Activated CD4-positive, alpha-beta memory T cell treated with anti-CD3 and anti-CD28 coated beads, Interleukin-2, amount 10 ng/mL, durations not matched to agents 7 days and 5 days (primary cell): ENCODE results near the gene CDH4. TPM values are rescaled to one million over a fixed set of nuclear protein-coding genes. Genes with fewer than 3 reads are reported as not detected.

Experiments
- CTCF ChIA-PET: fragments of 350-600 bp; sonication (Branson Sonifier 250); formaldehyde crosslinking; loops from one replicate; lab custom pipeline; 2021; ENCODE audit warnings: antibody characterized with exemption, inconsistent platforms; lab: Charles Lee
- POLR2A ChIA-PET: fragments of 350-600 bp; sonication (Branson Sonifier 250); formaldehyde crosslinking; loops from one replicate; lab custom pipeline; 2021; ENCODE audit warnings: antibody characterized with exemption; lab: Charles Lee
- DNase-seq: peaks from one replicate; pipeline ENCODE4 v3.0.0-alpha.2; 2020
- H3K27ac Mint-ChIP-seq: one replicate; pipeline ENCODE4 v1.8.0; 2021; ENCODE audit warnings: mild to moderate bottlenecking, mixed read lengths
- H3K27me3 Mint-ChIP-seq: one replicate; pipeline ENCODE4 v1.8.0; 2021; ENCODE audit warnings: mixed read lengths
- H3K36me3 Mint-ChIP-seq: one replicate; pipeline ENCODE4 v1.8.0; 2021; ENCODE audit warnings: low read depth, mixed read lengths
- H3K4me1 Mint-ChIP-seq: one replicate; pipeline ENCODE4 v1.8.0; 2021; ENCODE audit warnings: mixed read lengths
- H3K4me3 Mint-ChIP-seq: one replicate; pipeline ENCODE4 v1.8.0; 2021; ENCODE audit warnings: mild to moderate bottlenecking, mixed read lengths
- H3K9me3 Mint-ChIP-seq: one replicate; pipeline ENCODE4 v1.8.0; 2021; ENCODE audit warnings: mixed read lengths
- total RNA-seq, 2 experiments: library from RNA; stranded (reverse); gene quantifications; one replicate each; pipeline ENCODE4 v1.2.3, GENCODE V29; 2021

The CDH4 gene
- total RNA-seq, 2 experiments from 2014 or later: 0.15 to 0.20 TPM

GRCh38 chr20:61534346-61534745 is 282.3 kb downstream of the CDH4 start:
- ChIA-PET CTCF (interaction anchor here (0.7 kb wide), 1 partner anchor 89 kb away, joined by 5 read pairs; no protein-coding TSS in a partner anchor), POLR2A (no interaction called here)
- Mint-ChIP-seq H3K9me3 (no peaks in the 10 kb centered on the region), H3K27ac (no peak overlapping the region), H3K36me3 (no peaks in the 10 kb centered on the region), H3K4me1 (no peaks in the 10 kb centered on the region), H3K27me3 (no peaks in the 10 kb centered on the region), H3K4me3 (no peak overlapping the region)
- DNase-seq: no peak

- ChIA-PET POLR2A (no interaction called here), CTCF (interaction anchor here (0.7 kb wide), 1 partner anchor 90 kb away, joined by 5 read pairs; no protein-coding TSS in a partner anchor)
- no peak for DNase-seq
- Mint-ChIP-seq H3K4me1 (no peaks in the 10 kb centered on the region), H3K36me3 (no peaks in the 10 kb centered on the region), H3K9me3 (no peaks in the 10 kb centered on the region), H3K4me3 (no peak overlapping the region), H3K27me3 (no peaks in the 10 kb centered on the region), H3K27ac (no peak overlapping the region)
These were observed 283.0 kb downstream of the CDH4 start for GRCh38 chr20:61535091-61535490.

GRCh38 chr20:61535536-61535935 is 283.5 kb downstream of the CDH4 start:
- no peaks in the 10 kb centered on the region for H3K4me1 Mint-ChIP-seq
- CTCF ChIA-PET: no interaction called here
- H3K36me3 Mint-ChIP-seq: no peaks in the 10 kb centered on the region
- DNase-seq: no peak
- no peaks in the 10 kb centered on the region for H3K27me3 Mint-ChIP-seq
- H3K4me3 Mint-ChIP-seq: no peak overlapping the region
- H3K27ac Mint-ChIP-seq: no peak overlapping the region
- POLR2A ChIA-PET: no interaction called here
- no peaks in the 10 kb centered on the region for H3K9me3 Mint-ChIP-seq

- Mint-ChIP-seq H3K4me3 (no peak overlapping the region), H3K27ac (no peak overlapping the region), H3K27me3 (no peaks in the 10 kb centered on the region), H3K9me3 (no peaks in the 10 kb centered on the region), H3K36me3 (no peaks in the 10 kb centered on the region), H3K4me1 (no peaks in the 10 kb centered on the region)
- CTCF ChIA-PET: no interaction called here
- DNase-seq: no peak
- POLR2A ChIA-PET: no interaction called here
These were observed 283.9 kb downstream of the CDH4 start for GRCh38 chr20:61535956-61536355.

- no peak for DNase-seq
- Mint-ChIP-seq H3K36me3 (no peaks in the 10 kb centered on the region), H3K4me1 (no peaks in the 10 kb centered on the region), H3K27ac (no peak overlapping the region), H3K4me3 (no peak overlapping the region), H3K9me3 (no peaks in the 10 kb centered on the region), H3K27me3 (no peaks in the 10 kb centered on the region)
- CTCF ChIA-PET: no interaction called here
- POLR2A ChIA-PET: no interaction called here
These were observed 284.6 kb downstream of the CDH4 start for GRCh38 chr20:61536671-61537070.

- H3K9me3 Mint-ChIP-seq: no peaks in the 10 kb centered on the region
- CTCF ChIA-PET: no interaction called here
- no peak for DNase-seq
- no peaks in the 10 kb centered on the region for H3K36me3 Mint-ChIP-seq
- no peak overlapping the region for H3K27ac Mint-ChIP-seq
- no peaks in the 10 kb centered on the region for H3K4me1 Mint-ChIP-seq
- POLR2A ChIA-PET: no interaction called here
- H3K27me3 Mint-ChIP-seq: no peaks in the 10 kb centered on the region
- no peak overlapping the region for H3K4me3 Mint-ChIP-seq
These were observed 285.4 kb downstream of the CDH4 start for GRCh38 chr20:61537239-61538182.

- H3K36me3 Mint-ChIP-seq: no peaks in the 10 kb centered on the region
- no peak overlapping the region for H3K27ac Mint-ChIP-seq
- no peak for DNase-seq
- CTCF ChIA-PET: no interaction called here
- no peaks in the 10 kb centered on the region for H3K9me3 Mint-ChIP-seq
- H3K27me3 Mint-ChIP-seq: no peaks in the 10 kb centered on the region
- no peak overlapping the region for H3K4me3 Mint-ChIP-seq
- no peaks in the 10 kb centered on the region for H3K4me1 Mint-ChIP-seq
- POLR2A ChIA-PET: no interaction called here
These were observed 286.3 kb downstream of the CDH4 start for GRCh38 chr20:61538183-61538942.

- POLR2A ChIA-PET: no interaction called here
- H3K27ac Mint-ChIP-seq: no peak overlapping the region
- no peak overlapping the region for H3K4me3 Mint-ChIP-seq
- no peaks in the 10 kb centered on the region for H3K36me3 Mint-ChIP-seq
- CTCF ChIA-PET: no interaction called here
- H3K9me3 Mint-ChIP-seq: no peaks in the 10 kb centered on the region
- no peaks in the 10 kb centered on the region for H3K27me3 Mint-ChIP-seq
- H3K4me1 Mint-ChIP-seq: no peaks in the 10 kb centered on the region
- no peak for DNase-seq
These were observed 286.8 kb downstream of the CDH4 start for GRCh38 chr20:61538943-61539265.

GRCh38 chr20:61539706-61540360 is 287.8 kb downstream of the CDH4 start:
- no peaks in the 10 kb centered on the region for H3K4me1 Mint-ChIP-seq
- ChIA-PET CTCF (no interaction called here), POLR2A (no interaction called here)
- no peak overlapping the region for H3K27ac Mint-ChIP-seq
- H3K4me3 Mint-ChIP-seq: no peak overlapping the region
- H3K9me3 Mint-ChIP-seq: no peaks in the 10 kb centered on the region
- no peaks in the 10 kb centered on the region for H3K27me3 Mint-ChIP-seq
- DNase-seq: no peak
- H3K36me3 Mint-ChIP-seq: no peaks in the 10 kb centered on the region

GRCh38 chr20:61541537-61541936 is 289.5 kb downstream of the CDH4 start:
- POLR2A ChIA-PET: no interaction called here
- H3K4me1 Mint-ChIP-seq: no peaks in the 10 kb centered on the region
- H3K9me3 Mint-ChIP-seq: peaks cover 8% of the 10 kb centered on the region
- CTCF ChIA-PET: no interaction called here
- no peak overlapping the region for H3K4me3 Mint-ChIP-seq
- DNase-seq: no peak
- no peaks in the 10 kb centered on the region for H3K36me3 Mint-ChIP-seq
- H3K27me3 Mint-ChIP-seq: no peaks in the 10 kb centered on the region
- no peak overlapping the region for H3K27ac Mint-ChIP-seq

- Mint-ChIP-seq H3K36me3 (no peaks in the 10 kb centered on the region), H3K27ac (no peak overlapping the region), H3K4me3 (no peak overlapping the region), H3K27me3 (no peaks in the 10 kb centered on the region), H3K9me3 (peaks cover 10% of the 10 kb centered on the region), H3K4me1 (no peaks in the 10 kb centered on the region)
- ChIA-PET POLR2A (no interaction called here), CTCF (no interaction called here)
- no peak for DNase-seq
These were observed 291.0 kb downstream of the CDH4 start for GRCh38 chr20:61543086-61543485.

GRCh38 chr20:61543931-61544745 is 292.1 kb downstream of the CDH4 start:
- Mint-ChIP-seq H3K27ac (no peak overlapping the region), H3K4me3 (no peak overlapping the region), H3K27me3 (no peaks in the 10 kb centered on the region), H3K9me3 (peaks cover 10% of the 10 kb centered on the region), H3K36me3 (no peaks in the 10 kb centered on the region), H3K4me1 (no peaks in the 10 kb centered on the region)
- CTCF ChIA-PET: no interaction called here
- POLR2A ChIA-PET: no interaction called here
- DNase-seq: no peak
